BJ (cell line): ENCODE data around the gene UBE2K. TPM values are rescaled to one million over a fixed set of nuclear protein-coding genes. Genes with fewer than 3 reads are reported as not detected.

Experiments used
- CTCF ChIA-PET: fragments of 350-600 bp; formaldehyde crosslinking; extraction: SDS; loops from one replicate; lab custom pipeline; 2021; ENCODE audit warnings: antibody characterized with exemption, inconsistent platforms; lab: Yijun Ruan, JAX
- POLR2A ChIA-PET: fragments of 300-600 bp; sonication (Branson Sonifier 250); formaldehyde crosslinking; extraction: SDS; loops from one replicate; lab custom pipeline; 2021; ENCODE audit warnings: antibody characterized with exemption; lab: Charles Lee
- DNase-seq: peaks from one replicate; pipeline ENCODE4 v3.0.0-alpha.2; 2011; ENCODE audit warnings: low read depth
- H3K27me3 ChIP-seq: 2 replicates; pipeline ENCODE4 v1.6.0; 2011; ENCODE audit warnings: low read length; ENCODE audit not compliant: control insufficient read depth, insufficient read depth
- H3K36me3 ChIP-seq: 2 replicates; pipeline ENCODE4 v1.5.1; 2011; ENCODE audit warnings: low read length; ENCODE audit not compliant: control insufficient read depth, insufficient read depth
- H3K4me3 ChIP-seq: 2 replicates; pipeline ENCODE4 v1.5.1; 2011; ENCODE audit warnings: low read depth, mild to moderate bottlenecking, control low read depth, low read length
- CTCF ChIP-seq: IDR thresholded peaks from 2 replicates; pipeline ENCODE4 v1.5.1; 2011; ENCODE audit warnings: low read depth, mild to moderate bottlenecking, control low read depth, inconsistent platforms, low read length, moderate library complexity; ENCODE audit not compliant: insufficient read depth
- polyA plus RNA-seq: library from polyadenylated mRNA; depleted of rRNA; stranded (reverse); fragments of >200 nt; gene quantifications from 2 replicates; pipeline ENCODE4 v1.2.3, GENCODE V29; 2011

The UBE2K gene
- polyA plus RNA-seq, 1 experiment: 44.1 TPM

- no peak for TF ChIP-seq CTCF
- ChIA-PET POLR2A (no interaction called here), CTCF (no interaction called here)
- no peaks in the 10 kb centered on the region for H3K27me3 ChIP-seq
- no peak for DNase-seq
- H3K4me3 ChIP-seq: no peak overlapping the region
- H3K36me3 ChIP-seq: no peaks in the 10 kb centered on the region
These were observed 15.8 kb upstream of the UBE2K start for GRCh38 chr4:39682138-39682537.

GRCh38 chr4:39685990-39686389, 11.9 kb upstream of the UBE2K start:
- DNase-seq: no peak
- Histone ChIP-seq H3K36me3 (no peaks in the 10 kb centered on the region), H3K27me3 (no peaks in the 10 kb centered on the region), H3K4me3 (no peak overlapping the region)
- POLR2A ChIA-PET: no interaction called here
- TF ChIP-seq CTCF: no peak
- CTCF ChIA-PET: no interaction called here

GRCh38 chr4:39687014-39687413, 10.9 kb upstream of the UBE2K start:
- no peaks in the 10 kb centered on the region for H3K36me3 ChIP-seq
- no peaks in the 10 kb centered on the region for H3K27me3 ChIP-seq
- no peak for TF ChIP-seq CTCF
- no peak overlapping the region for H3K4me3 ChIP-seq
- ChIA-PET POLR2A (no interaction called here), CTCF (interaction anchor here (1.2 kb wide), 1 partner anchor 10 kb away, joined by 3 read pairs; no protein-coding TSS in a partner anchor)
- DNase-seq: no peak

- ChIA-PET CTCF (interaction anchor here (0.6 kb wide), 1 partner anchor 286 kb away, joined by 3 read pairs; no protein-coding TSS in a partner anchor), POLR2A (no interaction called here)
- Histone ChIP-seq H3K36me3 (no peaks in the 10 kb centered on the region), H3K27me3 (no peaks in the 10 kb centered on the region), H3K4me3 (no peak overlapping the region)
- DNase-seq: no peak
- no peak for TF ChIP-seq CTCF
These were observed 8.0 kb upstream of the UBE2K start for GRCh38 chr4:39689970-39690369.

GRCh38 chr4:39698424-39699009, 581 bp downstream of the UBE2K start:
- H3K4me3 ChIP-seq: peak overlapping the region; percentile 99
- H3K36me3 ChIP-seq: no peaks in the 10 kb centered on the region
- no peak for TF ChIP-seq CTCF
- no peak for DNase-seq
- CTCF ChIA-PET: interaction anchor here (0.5 to 4.9 kb wide), 3 partner anchors 128 to 280 kb away, joined by 4 to 27 read pairs (median 5); no protein-coding TSS in a partner anchor
- POLR2A ChIA-PET: interaction anchor here (0.6 kb wide), 1 partner anchor 176 kb away, joined by 9 read pairs; no protein-coding TSS in a partner anchor
- H3K27me3 ChIP-seq: no peaks in the 10 kb centered on the region
